ENCODE results near the gene EIF3L.
"Not testable (repeated sequence)": the region's sequence is repeated elsewhere in the genome, so short reads cannot be mapped to it uniquely, and the experiment has no call there.

EIF3L gene

GRCh38 chr22:37849089-37849751 is at the start of gene EIF3L:
Gene EIF3L (plus strand): TSS chr22:37849419. CDS start chr22:37849450, 31 bp downstream.
- DNase-seq (ENCODE audit: low read depth), result peak; percentile 94

- not testable (repeated sequence) for DNase-seq (ENCODE audit: low read depth)
These were observed 49.2 kb upstream of the EIF3L start for GRCh38 chr22:37799979-37800378.

- no peak for DNase-seq (ENCODE audit: low read depth)
These were observed 47.3 kb upstream of the EIF3L start for GRCh38 chr22:37801946-37802309.

GRCh38 chr22:37802310-37803194 is 46.7 kb upstream of the EIF3L start:
- peak; percentile 59 for DNase-seq (ENCODE audit: low read depth)

GRCh38 chr22:37803195-37803638 is 46.0 kb upstream of the EIF3L start:
- no peak for DNase-seq (ENCODE audit: low read depth)

- no peak for DNase-seq (ENCODE audit: low read depth)
These were observed 45.4 kb upstream of the EIF3L start for GRCh38 chr22:37803639-37804351.

- no peak for DNase-seq (ENCODE audit: low read depth)
These were observed 44.8 kb upstream of the EIF3L start for GRCh38 chr22:37804352-37804880.

- peak; percentile 77 for DNase-seq (ENCODE audit: low read depth)
These were observed 44.1 kb upstream of the EIF3L start for GRCh38 chr22:37804881-37805809.

- no peak for DNase-seq (ENCODE audit: low read depth)
These were observed 43.4 kb upstream of the EIF3L start for GRCh38 chr22:37805810-37806277.

GRCh38 chr22:37806409-37807333 is 42.5 kb upstream of the EIF3L start:
- DNase-seq (ENCODE audit: low read depth), result peak; percentile 41

GRCh38 chr22:37807410-37808293 is 41.6 kb upstream of the EIF3L start, which contains the start of gene GCAT:
Gene GCAT (plus strand): TSS chr22:37807934. CDS start chr22:37807968, 34 bp downstream.
- DNase-seq (ENCODE audit: low read depth), result peak; percentile 98

GRCh38 chr22:37808294-37808657 is 40.9 kb upstream of the EIF3L start:
- peak; percentile 62 for DNase-seq (ENCODE audit: low read depth)

- DNase-seq (ENCODE audit: low read depth), result no peak
These were observed 39.4 kb upstream of the EIF3L start for GRCh38 chr22:37809672-37810333.

- no peak for DNase-seq (ENCODE audit: low read depth)
These were observed 37.4 kb upstream of the EIF3L start for GRCh38 chr22:37811867-37812266.

- no peak for DNase-seq (ENCODE audit: low read depth)
These were observed 36.1 kb upstream of the EIF3L start for GRCh38 chr22:37812869-37813678.

- no peak for DNase-seq (ENCODE audit: low read depth)
These were observed 33.6 kb upstream of the EIF3L start for GRCh38 chr22:37815593-37815992.

- no peak for DNase-seq (ENCODE audit: low read depth)
These were observed 32.6 kb upstream of the EIF3L start for GRCh38 chr22:37816543-37817180.

Measured in iris pigment epithelial cell (primary cell).